ENCODE data around the gene GRID2IP. TPM values are rescaled to one million over a fixed set of nuclear protein-coding genes. Genes with fewer than 3 reads are reported as not detected.
A peak's percentile ranks its signal among the peaks of the same experiment; 100 is the strongest.

The GRID2IP gene
- total and polyA plus RNA-seq, 5 donors from 2014 or later = 0.10 to 0.15 TPM; not detected in 3

GRCh38 chr7:6533893-6534495, 17.3 kb downstream of the GRID2IP start:
- peaks cover 0 to 14% (median 0%) of the 10 kb centered on the region in 4 donors for H3K4me1 Mint-ChIP-seq
- H3K4me1 ChIP-seq (ENCODE audit: control insufficient read depth, insufficient read depth, low read length, poor library complexity, severe bottlenecking) = peaks cover 9% of the 10 kb centered on the region
- no peaks in the 10 kb centered on the region for H3K27me3 ChIP-seq (ENCODE audit: control insufficient read depth, insufficient read depth, low read length)
- H3K9me3 Mint-ChIP-seq = no peaks in the 10 kb centered on the region
- no peak overlapping the region for H3K27ac ChIP-seq (ENCODE audit: insufficient read depth, low read length, poor library complexity, severe bottlenecking)
- ATAC-seq (ENCODE audit: low read depth in 2 of 2) = no peak
- peaks cover 59% of the 10 kb centered on the region for H3K27me3 Mint-ChIP-seq
- H3K27ac Mint-ChIP-seq = peak overlapping the region in 1 of 3 donors; percentile 51
- H3K36me3 ChIP-seq (ENCODE audit: control insufficient read depth, insufficient read depth, low read length) = no peaks in the 10 kb centered on the region
- H3K4me3 ChIP-seq (ENCODE audit: low read depth, low read length) = no peak overlapping the region
- no peak for DNase-seq
- no peaks in the 10 kb centered on the region for H3K9me3 ChIP-seq (ENCODE audit: control insufficient read depth in 2 of 2, low read length in 2 of 2)
- peak overlapping the region in 1 of 4 donors; percentile 36 for H3K4me3 Mint-ChIP-seq
- H3K36me3 Mint-ChIP-seq = no peaks in the 10 kb centered on the region

- H3K36me3 Mint-ChIP-seq = no peaks in the 10 kb centered on the region
- no peak overlapping the region for H3K27ac Mint-ChIP-seq
Observed at GRCh38 chr7:6532516-6532915, 18.7 kb downstream of the GRID2IP start.

GRCh38 chr7:6531492-6532279, 19.6 kb downstream of the GRID2IP start:
- peaks cover 0 to 1% (median 0%) of the 10 kb centered on the region in 7 donors for H3K9me3 Mint-ChIP-seq
- ATAC-seq (ENCODE audit: low read depth in 2 of 2) (no peak), DNase-seq (no peak)
- Histone ChIP-seq H3K4me3 (ENCODE audit: low read depth, low read length) (no peak overlapping the region), H3K27ac (ENCODE audit: insufficient read depth, low read length, poor library complexity, severe bottlenecking) (no peak overlapping the region), H3K9me3 (ENCODE audit: control insufficient read depth in 2 of 2, low read length in 2 of 2) (no peaks in the 10 kb centered on the region), H3K4me1 (ENCODE audit: control insufficient read depth, insufficient read depth, low read length, poor library complexity, severe bottlenecking) (peaks cover 12% of the 10 kb centered on the region), H3K36me3 (ENCODE audit: control insufficient read depth, insufficient read depth, low read length) (no peaks in the 10 kb centered on the region), H3K27me3 (ENCODE audit: control insufficient read depth, insufficient read depth, low read length) (peaks cover 4% of the 10 kb centered on the region)
- H3K4me1 Mint-ChIP-seq = peaks cover 0 to 23% (median 5%) of the 10 kb centered on the region in 4 donors
- H3K4me3 Mint-ChIP-seq = peak overlapping the region in 3 of 4 donors; percentile 29 to 81 (median 73)
- no peaks in the 10 kb centered on the region for H3K36me3 Mint-ChIP-seq
- H3K27me3 Mint-ChIP-seq = peaks cover 68% of the 10 kb centered on the region
- no peak overlapping the region for H3K27ac Mint-ChIP-seq

More at GRCh38 chr7:6532516-6532915, 18.7 kb downstream of the GRID2IP start:
- H3K27me3 ChIP-seq (ENCODE audit: control insufficient read depth, insufficient read depth, low read length) = no peaks in the 10 kb centered on the region
- no peak overlapping the region for H3K27ac ChIP-seq (ENCODE audit: insufficient read depth, low read length, poor library complexity, severe bottlenecking)
- peaks cover 62% of the 10 kb centered on the region for H3K27me3 Mint-ChIP-seq
- H3K4me1 ChIP-seq (ENCODE audit: control insufficient read depth, insufficient read depth, low read length, poor library complexity, severe bottlenecking) = peaks cover 9% of the 10 kb centered on the region
- H3K36me3 ChIP-seq (ENCODE audit: control insufficient read depth, insufficient read depth, low read length) = no peaks in the 10 kb centered on the region
- DNase-seq (no peak), ATAC-seq (ENCODE audit: low read depth in 2 of 2) (no peak)
- H3K4me1 Mint-ChIP-seq = peaks cover 0 to 15% (median 0%) of the 10 kb centered on the region in 4 donors
- H3K4me3 Mint-ChIP-seq = peak overlapping the region in 1 of 4 donors; percentile 73
- peaks cover 0 to under 1% (median 0%) of the 10 kb centered on the region in 7 donors for H3K9me3 Mint-ChIP-seq
- H3K4me3 ChIP-seq (ENCODE audit: low read depth, low read length) = no peak overlapping the region
- H3K9me3 ChIP-seq (ENCODE audit: control insufficient read depth in 2 of 2, low read length in 2 of 2) = no peaks in the 10 kb centered on the region

GRCh38 chr7:6530626-6531491, 20.4 kb downstream of the GRID2IP start:
- peak overlapping the region; percentile 32 to 82 (median 57) for H3K4me3 Mint-ChIP-seq
- no peaks in the 10 kb centered on the region for H3K36me3 ChIP-seq (ENCODE audit: control insufficient read depth, insufficient read depth, low read length)
- DNase-seq = peak; percentile 26 to 55 (median 34)
- peaks cover 11% of the 10 kb centered on the region for H3K4me1 ChIP-seq (ENCODE audit: control insufficient read depth, insufficient read depth, low read length, poor library complexity, severe bottlenecking)
- peak overlapping the region in 1 of 3 donors; percentile 20 for H3K27ac Mint-ChIP-seq
- H3K4me3 ChIP-seq (ENCODE audit: low read depth, low read length) = no peak overlapping the region
- H3K36me3 Mint-ChIP-seq = no peaks in the 10 kb centered on the region
- peak; percentile 49 to 67 for ATAC-seq (ENCODE audit: low read depth in 2 of 2)
- H3K27ac ChIP-seq (ENCODE audit: insufficient read depth, low read length, poor library complexity, severe bottlenecking) = no peak overlapping the region
- no peaks in the 10 kb centered on the region for H3K9me3 ChIP-seq (ENCODE audit: control insufficient read depth in 2 of 2, low read length in 2 of 2)
- peaks cover 68% of the 10 kb centered on the region for H3K27me3 Mint-ChIP-seq
- H3K27me3 ChIP-seq (ENCODE audit: control insufficient read depth, insufficient read depth, low read length) = peaks cover 4% of the 10 kb centered on the region
- H3K4me1 Mint-ChIP-seq = peaks cover 0 to 23% (median 5%) of the 10 kb centered on the region in 4 donors
- H3K9me3 Mint-ChIP-seq = peaks cover 0 to 1% (median 0%) of the 10 kb centered on the region in 7 donors

GRCh38 chr7:6529643-6530042, 21.6 kb downstream of the GRID2IP start:
- Mint-ChIP-seq H3K9me3 (peaks cover 0 to 1% (median 0%) of the 10 kb centered on the region in 7 donors), H3K36me3 (no peaks in the 10 kb centered on the region), H3K4me3 (peak overlapping the region in 2 of 4 donors; percentile 21 to 56), H3K4me1 (peaks cover 0 to 20% (median 5%) of the 10 kb centered on the region in 4 donors), H3K27me3 (peaks cover 59% of the 10 kb centered on the region), H3K27ac (no peak overlapping the region)
- H3K4me3 ChIP-seq (ENCODE audit: low read depth, low read length) = no peak overlapping the region
- no peaks in the 10 kb centered on the region for H3K9me3 ChIP-seq (ENCODE audit: control insufficient read depth in 2 of 2, low read length in 2 of 2)
- DNase-seq = no peak
- peaks cover 11% of the 10 kb centered on the region for H3K4me1 ChIP-seq (ENCODE audit: control insufficient read depth, insufficient read depth, low read length, poor library complexity, severe bottlenecking)
- no peaks in the 10 kb centered on the region for H3K36me3 ChIP-seq (ENCODE audit: control insufficient read depth, insufficient read depth, low read length)
- ATAC-seq (ENCODE audit: low read depth in 2 of 2) = no peak
- H3K27me3 ChIP-seq (ENCODE audit: control insufficient read depth, insufficient read depth, low read length) = peaks cover 4% of the 10 kb centered on the region
- no peak overlapping the region for H3K27ac ChIP-seq (ENCODE audit: insufficient read depth, low read length, poor library complexity, severe bottlenecking)

- Histone ChIP-seq H3K27ac (ENCODE audit: insufficient read depth, low read length, poor library complexity, severe bottlenecking) (no peak overlapping the region), H3K27me3 (ENCODE audit: control insufficient read depth, insufficient read depth, low read length) (peaks cover 4% of the 10 kb centered on the region), H3K9me3 (ENCODE audit: control insufficient read depth in 2 of 2, low read length in 2 of 2) (no peaks in the 10 kb centered on the region), H3K4me3 (ENCODE audit: low read depth, low read length) (no peak overlapping the region), H3K4me1 (ENCODE audit: control insufficient read depth, insufficient read depth, low read length, poor library complexity, severe bottlenecking) (peaks cover 11% of the 10 kb centered on the region), H3K36me3 (ENCODE audit: control insufficient read depth, insufficient read depth, low read length) (no peaks in the 10 kb centered on the region)
- no peak for DNase-seq
- H3K9me3 Mint-ChIP-seq = peaks cover 0 to 1% (median 0%) of the 10 kb centered on the region in 7 donors
- H3K27me3 Mint-ChIP-seq = peaks cover 52% of the 10 kb centered on the region
- H3K4me1 Mint-ChIP-seq = peaks cover 0 to 14% (median 5%) of the 10 kb centered on the region in 4 donors
- H3K36me3 Mint-ChIP-seq = peaks cover 3% of the 10 kb centered on the region
- ATAC-seq (ENCODE audit: low read depth in 2 of 2) = no peak
- H3K4me3 Mint-ChIP-seq = peak overlapping the region in 1 of 4 donors; percentile 23
- no peak overlapping the region for H3K27ac Mint-ChIP-seq
Observed at GRCh38 chr7:6528401-6529130, 22.7 kb downstream of the GRID2IP start.

- H3K4me1 Mint-ChIP-seq = peaks cover 0 to 14% (median 5%) of the 10 kb centered on the region in 4 donors
- Histone ChIP-seq H3K27ac (ENCODE audit: insufficient read depth, low read length, poor library complexity, severe bottlenecking) (no peak overlapping the region), H3K9me3 (ENCODE audit: control insufficient read depth in 2 of 2, low read length in 2 of 2) (no peaks in the 10 kb centered on the region), H3K36me3 (ENCODE audit: control insufficient read depth, insufficient read depth, low read length) (no peaks in the 10 kb centered on the region), H3K4me1 (ENCODE audit: control insufficient read depth, insufficient read depth, low read length, poor library complexity, severe bottlenecking) (peaks cover 11% of the 10 kb centered on the region), H3K4me3 (ENCODE audit: low read depth, low read length) (no peak overlapping the region), H3K27me3 (ENCODE audit: control insufficient read depth, insufficient read depth, low read length) (peaks cover 4% of the 10 kb centered on the region)
- ATAC-seq (ENCODE audit: low read depth in 2 of 2) (no peak), DNase-seq (no peak)
- peaks cover 0 to 1% (median 0%) of the 10 kb centered on the region in 7 donors for H3K9me3 Mint-ChIP-seq
- peaks cover 37% of the 10 kb centered on the region for H3K27me3 Mint-ChIP-seq
- H3K4me3 Mint-ChIP-seq = peak overlapping the region in 3 of 4 donors; percentile 48 to 77 (median 60)
- peaks cover 3% of the 10 kb centered on the region for H3K36me3 Mint-ChIP-seq
- H3K27ac Mint-ChIP-seq = peak overlapping the region in 1 of 3 donors; percentile 89
Observed at GRCh38 chr7:6526997-6527378, 24.3 kb downstream of the GRID2IP start.
